ENCODE results near the gene DNMT1.
A peak's percentile ranks its signal among the peaks of the same experiment; 100 is the strongest.

DNMT1 gene

GRCh38 chr19:10152100-10152499 is 42.7 kb downstream of the DNMT1 start:
- no peak for DNase-seq (ENCODE audit: low spot score in 2 of 2)
- no peaks in the 10 kb centered on the region for H3K4me1 Mint-ChIP-seq
- H3K4me3 Mint-ChIP-seq: no peak overlapping the region
- H3K27me3 Mint-ChIP-seq: no peaks in the 10 kb centered on the region
- peaks cover 41% of the 10 kb centered on the region for H3K36me3 Mint-ChIP-seq
- no peak for ATAC-seq (ENCODE audit: low read depth)
- H3K27ac Mint-ChIP-seq: no peak overlapping the region
- no peaks in the 10 kb centered on the region for H3K9me3 Mint-ChIP-seq

DNA sequence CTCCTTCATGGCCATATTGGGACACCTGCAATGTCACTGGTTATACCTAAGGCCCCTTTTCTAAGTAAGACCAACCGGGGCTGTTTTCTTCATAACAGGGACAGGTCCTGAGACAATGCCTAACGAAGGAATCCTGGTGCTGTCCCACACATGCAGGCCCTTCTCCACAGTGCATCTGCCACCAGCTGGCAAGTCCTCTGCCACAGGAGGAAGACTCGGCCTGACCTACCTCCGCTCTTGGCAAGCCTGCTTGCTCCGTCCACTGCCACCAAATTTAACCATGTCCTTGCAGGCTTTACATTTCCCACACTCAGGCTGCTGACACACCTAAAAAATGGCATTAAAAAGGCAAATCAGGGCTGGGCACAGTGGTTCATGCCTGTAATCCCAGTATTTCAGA is 43.2 kb downstream of the DNMT1 start:
- Mint-ChIP-seq H3K36me3 (peaks cover 38% of the 10 kb centered on the region), H3K27ac (no peak overlapping the region), H3K27me3 (no peaks in the 10 kb centered on the region), H3K4me3 (no peak overlapping the region), H3K4me1 (no peaks in the 10 kb centered on the region), H3K9me3 (no peaks in the 10 kb centered on the region)
- DNase-seq (ENCODE audit: low spot score in 2 of 2): no peak
- ATAC-seq (ENCODE audit: low read depth): no peak

- Mint-ChIP-seq H3K36me3 (peaks cover 36% of the 10 kb centered on the region), H3K27ac (no peak overlapping the region), H3K4me3 (no peak overlapping the region), H3K27me3 (no peaks in the 10 kb centered on the region), H3K9me3 (no peaks in the 10 kb centered on the region), H3K4me1 (no peaks in the 10 kb centered on the region)
- ATAC-seq (ENCODE audit: low read depth) (no peak), DNase-seq (ENCODE audit: low spot score in 2 of 2) (no peak)
These were observed 45.3 kb downstream of the DNMT1 start for GRCh38 chr19:10149427-10149826.

DNA sequence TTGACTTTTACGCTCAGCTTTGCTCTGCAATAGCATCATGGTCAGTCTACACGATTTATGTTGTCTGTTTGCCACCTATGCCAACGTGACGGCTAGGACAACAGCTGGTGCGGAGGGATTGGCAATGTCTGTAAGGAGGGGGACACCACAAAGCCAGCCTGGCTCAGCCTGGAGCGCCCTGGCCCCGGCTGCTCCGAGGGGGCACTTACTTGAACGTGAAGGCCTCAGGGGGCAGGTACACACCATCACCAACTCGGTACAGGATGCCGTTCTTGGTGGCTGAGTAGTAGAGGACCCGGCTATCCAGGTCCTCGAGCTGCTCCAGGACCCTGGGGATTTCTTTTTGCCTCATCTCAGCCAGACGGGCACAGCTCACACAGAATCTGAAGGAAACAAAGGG is 48.6 kb downstream of the DNMT1 start:
- Mint-ChIP-seq H3K36me3 (peaks cover 24% of the 10 kb centered on the region), H3K27me3 (no peaks in the 10 kb centered on the region), H3K9me3 (no peaks in the 10 kb centered on the region), H3K27ac (no peak overlapping the region), H3K4me3 (no peak overlapping the region), H3K4me1 (peaks cover 2% of the 10 kb centered on the region)
- ATAC-seq (ENCODE audit: low read depth): no peak
- DNase-seq (ENCODE audit: low spot score in 2 of 2): no peak

- no peak overlapping the region for H3K4me3 Mint-ChIP-seq
- H3K27me3 Mint-ChIP-seq: no peaks in the 10 kb centered on the region
- H3K9me3 Mint-ChIP-seq: no peaks in the 10 kb centered on the region
- ATAC-seq (ENCODE audit: low read depth) (no peak), DNase-seq (ENCODE audit: low spot score in 2 of 2) (no peak)
- peaks cover 21% of the 10 kb centered on the region for H3K36me3 Mint-ChIP-seq
- no peak overlapping the region for H3K27ac Mint-ChIP-seq
- H3K4me1 Mint-ChIP-seq: peaks cover 2% of the 10 kb centered on the region
These were observed 49.7 kb downstream of the DNMT1 start for GRCh38 chr19:10145031-10145430.

DNA sequence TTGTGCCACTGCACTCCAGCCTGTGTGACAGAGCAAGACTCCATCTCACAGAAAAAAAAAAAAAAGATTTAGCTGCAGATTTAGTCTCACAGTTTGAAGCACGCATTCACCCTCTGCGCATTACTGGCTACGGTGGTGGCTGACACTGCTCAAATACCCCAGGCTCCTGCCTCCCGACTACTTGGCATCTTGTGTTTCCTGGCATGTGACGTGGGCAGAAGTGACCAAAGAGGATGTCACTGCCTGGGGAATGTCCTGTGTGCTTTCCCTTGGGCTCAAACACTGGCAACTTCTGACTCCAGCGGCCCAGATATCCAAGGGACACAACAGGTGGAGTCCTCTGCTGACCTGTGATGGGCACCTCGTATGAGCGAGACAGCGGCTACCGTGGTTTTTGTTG is 50.4 kb downstream of the DNMT1 start:
- Mint-ChIP-seq H3K9me3 (no peaks in the 10 kb centered on the region), H3K27ac (no peak overlapping the region), H3K4me3 (no peak overlapping the region), H3K36me3 (peaks cover 21% of the 10 kb centered on the region), H3K27me3 (no peaks in the 10 kb centered on the region), H3K4me1 (peaks cover 2% of the 10 kb centered on the region)
- no peak for DNase-seq (ENCODE audit: low spot score in 2 of 2)
- no peak for ATAC-seq (ENCODE audit: low read depth)

GRCh38 chr19:10143681-10144080 is 51.1 kb downstream of the DNMT1 start:
- Mint-ChIP-seq H3K27ac (no peak overlapping the region), H3K4me1 (peaks cover 2% of the 10 kb centered on the region), H3K36me3 (peaks cover 20% of the 10 kb centered on the region), H3K9me3 (no peaks in the 10 kb centered on the region), H3K4me3 (no peak overlapping the region), H3K27me3 (no peaks in the 10 kb centered on the region)
- DNase-seq (ENCODE audit: low spot score in 2 of 2) (no peak), ATAC-seq (ENCODE audit: low read depth) (no peak)

DNA sequence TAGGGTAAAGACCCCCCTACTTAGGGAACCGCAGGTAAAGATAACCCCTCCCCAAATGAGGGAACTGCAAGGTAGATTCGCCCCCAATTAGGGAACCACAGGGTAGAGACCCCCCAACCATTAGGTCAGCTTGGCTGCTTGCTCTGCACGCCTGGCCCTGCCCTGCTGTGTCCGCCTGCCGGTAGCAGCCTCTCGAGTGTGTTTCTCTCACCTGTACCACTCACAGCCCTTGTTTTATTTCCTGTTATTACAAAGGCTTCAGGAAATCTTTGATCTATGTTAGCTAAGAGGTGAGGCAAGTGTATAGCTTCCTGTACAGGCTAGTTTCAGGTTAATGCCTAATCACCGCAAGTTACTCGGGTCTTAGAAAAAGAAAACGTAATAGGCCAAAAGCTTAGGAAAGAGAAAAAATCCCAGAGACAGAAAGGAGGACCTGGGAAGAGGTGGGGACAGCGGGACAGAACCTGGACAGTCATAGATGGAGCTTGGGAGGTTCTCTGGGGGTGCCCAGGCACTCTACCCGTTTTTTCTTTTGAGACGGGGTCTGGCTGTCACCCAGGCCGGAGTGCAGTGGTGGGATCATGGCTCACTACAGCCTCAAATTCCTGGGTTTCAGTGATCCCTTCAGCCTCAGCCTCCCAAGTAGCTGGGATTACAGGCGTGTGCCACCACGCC is 51.9 kb downstream of the DNMT1 start:
- Mint-ChIP-seq H3K36me3 (peaks cover 17% of the 10 kb centered on the region), H3K9me3 (no peaks in the 10 kb centered on the region), H3K27ac (peak overlapping the region; percentile 17), H3K4me3 (no peak overlapping the region), H3K27me3 (no peaks in the 10 kb centered on the region), H3K4me1 (peaks cover 2% of the 10 kb centered on the region)
- DNase-seq (ENCODE audit: low spot score in 2 of 2) (no peak), ATAC-seq (ENCODE audit: low read depth) (peak; percentile 87)

GRCh38 chr19:10141973-10142372 is 52.8 kb downstream of the DNMT1 start:
- H3K4me3 Mint-ChIP-seq: no peak overlapping the region

DNA sequence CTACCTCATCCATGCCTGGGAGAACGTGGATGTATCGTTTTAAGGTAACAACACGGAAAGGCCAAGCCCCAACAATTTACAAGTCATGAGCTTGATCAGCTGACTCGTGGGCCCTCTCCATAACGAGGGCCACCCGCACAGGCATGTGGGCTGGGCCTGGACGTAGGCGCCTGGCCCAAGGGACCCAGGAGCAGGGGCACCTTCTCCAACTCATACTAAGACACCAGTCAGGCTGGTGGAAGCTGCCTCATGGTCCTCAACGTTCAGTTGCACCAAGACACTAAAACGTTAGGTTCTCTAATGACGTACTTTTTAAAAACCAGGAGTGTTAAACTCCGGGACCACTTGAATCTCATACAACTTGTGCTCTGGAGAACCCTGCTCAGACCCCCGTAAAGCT is 53.3 kb downstream of the DNMT1 start:
- no peak for DNase-seq (ENCODE audit: low spot score in 2 of 2)

More at GRCh38 chr19:10141973-10142372, 52.8 kb downstream of the DNMT1 start:
- Mint-ChIP-seq H3K4me1 (peaks cover 2% of the 10 kb centered on the region), H3K36me3 (peaks cover 21% of the 10 kb centered on the region), H3K27me3 (no peaks in the 10 kb centered on the region), H3K9me3 (no peaks in the 10 kb centered on the region), H3K27ac (no peak overlapping the region)
- DNase-seq (ENCODE audit: low spot score in 2 of 2) (no peak), ATAC-seq (ENCODE audit: low read depth) (no peak)

DNA sequence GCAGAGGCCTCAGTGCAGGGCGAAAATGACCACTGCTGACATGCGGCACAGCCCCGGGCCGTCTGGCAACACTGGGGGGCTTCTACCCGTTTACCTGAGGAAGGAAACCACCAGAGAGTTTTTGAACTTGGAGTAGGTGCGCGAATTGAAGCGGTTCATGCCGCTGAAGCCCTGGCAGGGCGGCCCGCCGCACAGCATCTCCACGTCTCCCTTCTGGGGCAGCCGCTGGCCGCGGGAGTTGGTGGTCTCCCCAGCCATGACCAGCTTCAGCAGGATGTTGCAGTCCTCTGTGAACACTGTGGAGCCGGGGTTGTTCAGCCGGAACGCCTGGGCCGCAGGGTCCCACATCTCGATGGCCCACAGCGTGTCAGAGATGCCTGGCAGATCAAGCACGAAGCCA is 54.8 kb downstream of the DNMT1 start:
- peaks cover 14% of the 10 kb centered on the region for H3K36me3 Mint-ChIP-seq
- H3K27me3 Mint-ChIP-seq: no peaks in the 10 kb centered on the region
- H3K4me1 Mint-ChIP-seq: peaks cover 2% of the 10 kb centered on the region
- no peaks in the 10 kb centered on the region for H3K9me3 Mint-ChIP-seq
- ATAC-seq (ENCODE audit: low read depth) (no peak), DNase-seq (ENCODE audit: low spot score in 2 of 2) (no peak)
- H3K4me3 Mint-ChIP-seq: no peak overlapping the region
- H3K27ac Mint-ChIP-seq: no peak overlapping the region

More for the DNA sequence above, 53.3 kb downstream of the DNMT1 start:
- H3K27ac Mint-ChIP-seq: no peak overlapping the region
- ATAC-seq (ENCODE audit: low read depth): no peak
- peaks cover 2% of the 10 kb centered on the region for H3K4me1 Mint-ChIP-seq
- H3K27me3 Mint-ChIP-seq: no peaks in the 10 kb centered on the region
- H3K36me3 Mint-ChIP-seq: peaks cover 22% of the 10 kb centered on the region
- no peak overlapping the region for H3K4me3 Mint-ChIP-seq
- H3K9me3 Mint-ChIP-seq: no peaks in the 10 kb centered on the region

GRCh38 chr19:10138879-10139795 is 55.6 kb downstream of the DNMT1 start:
- ATAC-seq (ENCODE audit: low read depth) (no peak), DNase-seq (ENCODE audit: low spot score in 2 of 2) (no peak)
- Mint-ChIP-seq H3K36me3 (peaks cover 14% of the 10 kb centered on the region), H3K27me3 (no peaks in the 10 kb centered on the region), H3K4me1 (peaks cover 2% of the 10 kb centered on the region), H3K27ac (no peak overlapping the region), H3K9me3 (no peaks in the 10 kb centered on the region), H3K4me3 (no peak overlapping the region)

- Mint-ChIP-seq H3K9me3 (no peaks in the 10 kb centered on the region), H3K4me1 (peaks cover 2% of the 10 kb centered on the region), H3K27ac (no peak overlapping the region), H3K36me3 (peaks cover 15% of the 10 kb centered on the region), H3K4me3 (no peak overlapping the region), H3K27me3 (no peaks in the 10 kb centered on the region)
- DNase-seq (ENCODE audit: low spot score in 2 of 2) (no peak), ATAC-seq (ENCODE audit: low read depth) (no peak)
These were observed 56.7 kb downstream of the DNMT1 start for GRCh38 chr19:10137751-10138682.

DNA sequence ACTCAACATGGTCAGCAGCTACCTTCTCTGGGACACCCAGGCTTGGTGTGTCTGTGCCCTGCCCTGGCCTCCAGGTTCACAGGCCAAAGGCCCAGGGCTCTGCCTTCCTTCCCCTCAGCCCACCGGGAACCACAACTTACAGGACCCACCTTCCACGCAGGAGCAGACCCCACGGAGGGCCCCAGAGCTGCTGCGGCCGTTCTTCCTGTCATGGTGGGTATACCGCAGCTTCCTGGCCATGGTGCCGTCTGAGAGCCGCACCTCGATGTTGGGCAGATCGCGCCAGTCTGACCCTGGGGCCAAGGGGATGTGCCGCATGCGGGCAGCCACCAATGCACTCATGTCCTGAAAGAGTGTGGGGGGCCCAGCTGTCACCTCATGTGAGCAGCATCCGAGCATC is 57.8 kb downstream of the DNMT1 start:
- Mint-ChIP-seq H3K27me3 (no peaks in the 10 kb centered on the region), H3K4me3 (no peak overlapping the region), H3K27ac (no peak overlapping the region), H3K9me3 (no peaks in the 10 kb centered on the region), H3K36me3 (peaks cover 15% of the 10 kb centered on the region), H3K4me1 (no peaks in the 10 kb centered on the region)
- DNase-seq (ENCODE audit: low spot score in 2 of 2) (no peak), ATAC-seq (ENCODE audit: low read depth) (no peak)
